Mesothelial cell of epicardium (in vitro differentiated cells): ENCODE data around the gene LIMK1. TPM values are rescaled to one million over a fixed set of nuclear protein-coding genes. Genes with fewer than 3 reads are reported as not detected.
A peak's percentile ranks its signal among the peaks of the same experiment; 100 is the strongest.

ENCODE experiments used
- DNase-seq, 2 experiments: peaks; one replicate each; pipeline ENCODE4 v3.0.0; 2021; ENCODE audit warnings: low spot score in 2 of 2; ENCODE audit not compliant: unreplicated experiment in 2 of 2
- H3K27ac Mint-ChIP-seq: 2 replicates; pipeline ENCODE4 v1.8.0; 2021; ENCODE audit warnings: mixed read lengths
- H3K27me3 Mint-ChIP-seq: 2 replicates; pipeline ENCODE4 v1.8.0; 2021; ENCODE audit warnings: low read depth, mixed read lengths
- H3K36me3 Mint-ChIP-seq: 2 replicates; pipeline ENCODE4 v1.8.0; 2021; ENCODE audit warnings: mixed read lengths
- H3K4me1 Mint-ChIP-seq: 2 replicates; pipeline ENCODE4 v1.8.0; 2021; ENCODE audit warnings: mixed read lengths
- H3K4me3 Mint-ChIP-seq: 2 replicates; pipeline ENCODE4 v1.8.0; 2021; ENCODE audit warnings: mild to moderate bottlenecking, moderate library complexity, mixed read lengths
- H3K9me3 Mint-ChIP-seq: 2 replicates; pipeline ENCODE4 v1.8.0; 2021; ENCODE audit warnings: mixed read lengths
- CTCF ChIP-seq: fragments of 200-600 bp; sonication (generic); IDR thresholded peaks from one replicate; pipeline ENCODE4 v1.5.0; 2021; ENCODE audit warnings: antibody characterized with exemption; ENCODE audit not compliant: unreplicated experiment
- total RNA-seq: library from RNA; stranded (reverse); gene quantifications from 3 replicates; pipeline ENCODE4 v1.2.1, GENCODE V29; 2021

Gene LIMK1
- total RNA-seq, 1 donor from 2014 or later, result 54.6 TPM

GRCh38 chr7:74092964-74093471 lies 9.4 kb downstream of the LIMK1 start:
- Mint-ChIP-seq H3K36me3 (peaks cover 28% of the 10 kb centered on the region), H3K27ac (no peak overlapping the region), H3K27me3 (no peaks in the 10 kb centered on the region), H3K4me1 (peaks cover 15% of the 10 kb centered on the region), H3K4me3 (no peak overlapping the region), H3K9me3 (peaks cover 4% of the 10 kb centered on the region)
- DNase-seq, result no peak
- no peak for TF ChIP-seq CTCF

- no peak for TF ChIP-seq CTCF
- H3K27ac Mint-ChIP-seq, result peak overlapping the region; percentile 88
- H3K36me3 Mint-ChIP-seq, result peaks cover 29% of the 10 kb centered on the region
- H3K4me3 Mint-ChIP-seq, result peak overlapping the region; percentile 74
- peaks cover 5% of the 10 kb centered on the region for H3K9me3 Mint-ChIP-seq
- no peaks in the 10 kb centered on the region for H3K27me3 Mint-ChIP-seq
- H3K4me1 Mint-ChIP-seq, result peaks cover 15% of the 10 kb centered on the region
- no peak for DNase-seq
These were observed 10.1 kb downstream of the LIMK1 start for GRCh38 chr7:74093671-74094223.

- peak overlapping the region; percentile 74 for H3K4me3 Mint-ChIP-seq
- peaks cover 15% of the 10 kb centered on the region for H3K4me1 Mint-ChIP-seq
- DNase-seq, result peak in 1 of 2 experiments; percentile 46
- peaks cover 5% of the 10 kb centered on the region for H3K9me3 Mint-ChIP-seq
- no peaks in the 10 kb centered on the region for H3K27me3 Mint-ChIP-seq
- H3K27ac Mint-ChIP-seq, result peak overlapping the region; percentile 90
- peaks cover 27% of the 10 kb centered on the region for H3K36me3 Mint-ChIP-seq
- no peak for TF ChIP-seq CTCF
These were observed 10.9 kb downstream of the LIMK1 start for GRCh38 chr7:74094224-74095101.

GRCh38 chr7:74095135-74095534 lies 11.5 kb downstream of the LIMK1 start:
- H3K27ac Mint-ChIP-seq, result peak overlapping the region; percentile 90
- peak overlapping the region; percentile 74 for H3K4me3 Mint-ChIP-seq
- TF ChIP-seq CTCF, result no peak
- DNase-seq, result no peak
- peaks cover 26% of the 10 kb centered on the region for H3K36me3 Mint-ChIP-seq
- no peaks in the 10 kb centered on the region for H3K27me3 Mint-ChIP-seq
- H3K9me3 Mint-ChIP-seq, result peaks cover 5% of the 10 kb centered on the region
- H3K4me1 Mint-ChIP-seq, result peaks cover 15% of the 10 kb centered on the region

- H3K4me3 Mint-ChIP-seq, result no peak overlapping the region
- peak overlapping the region; percentile 84 for H3K27ac Mint-ChIP-seq
- no peaks in the 10 kb centered on the region for H3K27me3 Mint-ChIP-seq
- H3K36me3 Mint-ChIP-seq, result peaks cover 30% of the 10 kb centered on the region
- no peak for TF ChIP-seq CTCF
- H3K4me1 Mint-ChIP-seq, result peaks cover 15% of the 10 kb centered on the region
- H3K9me3 Mint-ChIP-seq, result peaks cover 5% of the 10 kb centered on the region
- no peak for DNase-seq
These were observed 14.5 kb downstream of the LIMK1 start for GRCh38 chr7:74097937-74098614.
